Panc1 (cell line): Measurements from ENCODE around the gene CPSF3. TPM values are rescaled to one million over a fixed set of nuclear protein-coding genes. Genes with fewer than 3 reads are reported as not detected.

Source experiments
- ATAC-seq: fragments of 200-7000 bp; cut with Tn5 transposase; 2 replicates; pipeline ENCODE4 v1.9.1; 2020; ENCODE audit warnings: mild to moderate bottlenecking, moderate library complexity
- BruUV-seq: library from RNA; stranded (reverse); fragments of 400-500 nt; replicated peaks from 2 replicates; lab custom pipeline; 2021; lab: Mats Ljungman, UMichigan
- CTCF ChIA-PET: fragments of 300-600 bp; sonication (Branson Sonifier 250); formaldehyde crosslinking; loops from one replicate; lab custom pipeline; 2022; ENCODE audit warnings: antibody characterized with exemption; lab: Charles Lee
- POLR2A ChIA-PET: fragments of 300-600 bp; sonication (Branson Sonifier 250); formaldehyde crosslinking; loops from one replicate; lab custom pipeline; 2022; ENCODE audit warnings: antibody characterized with exemption; lab: Charles Lee
- DNase-seq: peaks from one replicate; pipeline ENCODE4 v3.0.0-alpha.2; 2010; ENCODE audit warnings: low read depth, low spot score
- H3K27ac ChIP-seq: 2 replicates; pipeline ENCODE4 v1.5.1; 2011; ENCODE audit warnings: mild to moderate bottlenecking, low read length, inconsistent platforms
- H3K27me3 ChIP-seq: fragments of 200-500 bp; sonication (Bioruptor generic); 2 replicates; pipeline ENCODE4 v1.6.0; 2014; ENCODE audit warnings: low read length, inconsistent platforms; ENCODE audit not compliant: control insufficient read depth, insufficient read depth
- H3K36me3 ChIP-seq: fragments of 200-500 bp; sonication (Bioruptor generic); 2 replicates; pipeline ENCODE4 v1.5.1; 2014; ENCODE audit warnings: inconsistent platforms, mild to moderate bottlenecking, low read length, moderate library complexity; ENCODE audit not compliant: control insufficient read depth, insufficient read depth
- H3K4me1 ChIP-seq: 2 replicates; pipeline ENCODE4 v1.5.1; 2011; ENCODE audit warnings: inconsistent platforms, mild to moderate bottlenecking, low read length, moderate library complexity; ENCODE audit not compliant: control insufficient read depth, insufficient read depth
- H3K4me3 ChIP-seq, 2 experiments: 2 replicates each; pipeline ENCODE4 v1.5.1; 2011 to 2012; ENCODE audit warnings: low read depth in 2 of 2, low read length in 2 of 2, mild to moderate bottlenecking in 2 of 2, inconsistent platforms in 1 of 2, moderate library complexity in 1 of 2
- H3K9me3 ChIP-seq: fragments of 200-500 bp; sonication (Bioruptor generic); 2 replicates; pipeline ENCODE4 v1.5.1; 2014; ENCODE audit warnings: low read depth, mild to moderate bottlenecking, inconsistent platforms, low read length, moderate library complexity; ENCODE audit not compliant: control insufficient read depth, insufficient read depth
- CTCF ChIP-seq: fragments of 450-650 bp; IDR thresholded peaks from 2 replicates; pipeline ENCODE4 v1.5.1; 2017; ENCODE audit warnings: mild to moderate bottlenecking
- POLR2AphosphoS5 ChIP-seq: IDR thresholded peaks from 2 replicates; pipeline ENCODE4 v1.6.1; 2012; ENCODE audit warnings: mild to moderate bottlenecking, low read depth, low read length, moderate library complexity
- REST ChIP-seq, 2 experiments: IDR thresholded peaks; 2 replicates each; pipeline ENCODE4 v1.6.1; 2011 to 2012; ENCODE audit warnings: low read depth in 2 of 2, control low read depth in 1 of 2, low read length in 1 of 2, mild to moderate bottlenecking in 1 of 2, moderate library complexity in 1 of 2; ENCODE audit not compliant: insufficient read depth in 1 of 2
- SIN3A ChIP-seq: IDR thresholded peaks from 2 replicates; pipeline ENCODE4 v1.6.1; 2012; ENCODE audit warnings: low read depth, mild to moderate bottlenecking, low read length, moderate library complexity, borderline replicate concordance; ENCODE audit not compliant: insufficient read depth
- TCF7L2 ChIP-seq: IDR thresholded peaks from 2 replicates; pipeline ENCODE4 v1.6.1; 2011; ENCODE audit warnings: mild to moderate bottlenecking, low read depth, low read length, inconsistent platforms
- in situ Hi-C: cut with HindIII; loops from 2 replicates; pipeline ENCODE4 v1.10.0; 2016; ENCODE audit warnings: low sequenced_read_pairs, low pct_unique_long_range_greater_than_20kb
- intact Hi-C: fragments of 100-400 bp; cut with micrococcal nuclease; formaldehyde crosslinking; loops from one replicate; pipeline ENCODE4 v1.10.0; 2022; ENCODE audit not compliant: unreplicated experiment
- total RNA-seq: library from RNA; stranded (reverse); gene quantifications from one replicate; pipeline ENCODE4 v1.2.1, GENCODE V29; 2021; ENCODE audit not compliant: unreplicated experiment

The CPSF3 gene
- total RNA-seq, 1 experiment from 2014 or later = 54.1 TPM

GRCh38 chr2:9517118-9517782 lies 93.8 kb downstream of the CPSF3 start:
- Histone ChIP-seq H3K4me1 (no peaks in the 10 kb centered on the region), H3K27ac (no peak overlapping the region), H3K9me3 (no peaks in the 10 kb centered on the region), H3K4me3 (no peak overlapping the region), H3K36me3 (peaks cover 17% of the 10 kb centered on the region), H3K27me3 (no peaks in the 10 kb centered on the region)
- ChIA-PET POLR2A (no interaction called here), CTCF (interaction anchor here (0.5 kb wide), 1 partner anchor 9 kb away, joined by 3 read pairs; no protein-coding TSS in a partner anchor)
- DNase-seq (no peak), ATAC-seq (no peak)
- intact Hi-C loops (no loop called here), in situ Hi-C loops (no loop called here)
- no peak for TF ChIP-seq TCF7L2
- TF ChIP-seq POLR2AphosphoS5 = no peak
- no peak for TF ChIP-seq REST (IDR thresholded peaks at IDR 0.05; ENCODE audit: insufficient read depth in 1 of 2, low read depth in 2 of 2, low read length in 1 of 2)
- no peak for TF ChIP-seq CTCF
- no peak for TF ChIP-seq SIN3A
- BruUV-seq = no TSS peak

- TF ChIP-seq POLR2AphosphoS5 (no peak), TCF7L2 (no peak), SIN3A (no peak), CTCF (no peak), REST (IDR thresholded peaks at IDR 0.05; ENCODE audit: insufficient read depth in 1 of 2, low read depth in 2 of 2, low read length in 1 of 2) (no peak)
- DNase-seq (no peak), ATAC-seq (no peak)
- no TSS peak for BruUV-seq
- Histone ChIP-seq H3K4me3 (no peak overlapping the region), H3K36me3 (peaks cover 24% of the 10 kb centered on the region), H3K27ac (no peak overlapping the region), H3K9me3 (no peaks in the 10 kb centered on the region), H3K27me3 (no peaks in the 10 kb centered on the region), H3K4me1 (no peaks in the 10 kb centered on the region)
- ChIA-PET CTCF (interaction anchor here (0.5 kb wide), 1 partner anchor 15 kb away, joined by 4 read pairs; no protein-coding TSS in a partner anchor), POLR2A (no interaction called here)
- in situ Hi-C loops = no loop called here
- intact Hi-C loops = no loop called here
Measured at GRCh38 chr2:9518163-9518562, 94.7 kb downstream of the CPSF3 start.
